Measurements from ENCODE around the gene TMEM25. TPM values are rescaled to one million over a fixed set of nuclear protein-coding genes. Genes with fewer than 3 reads are reported as not detected.
A peak's percentile ranks its signal among the peaks of the same experiment; 100 is the strongest.
"Not testable (repeated sequence)": the region's sequence is repeated elsewhere in the genome, so short reads cannot be mapped to it uniquely, and the experiment has no call there.

The TMEM25 gene
- total RNA-seq, 2 donors from 2014 or later: 8.2 to 14.9 TPM

GRCh38 chr11:118544010-118544646 is 13.1 kb downstream of the TMEM25 start:
- H3K4me3 Mint-ChIP-seq: no peak overlapping the region

GRCh38 chr11:118544647-118545010 is 13.6 kb downstream of the TMEM25 start:
- H3K4me3 Mint-ChIP-seq: no peak overlapping the region
- no peaks in the 10 kb centered on the region for H3K9me3 Mint-ChIP-seq
- no peaks in the 10 kb centered on the region for H3K4me1 Mint-ChIP-seq
- no peaks in the 10 kb centered on the region for H3K27me3 Mint-ChIP-seq
- ATAC-seq (replicated peaks): no peak
- peak overlapping the region; percentile 61 for H3K27ac Mint-ChIP-seq
- H3K36me3 Mint-ChIP-seq (ENCODE audit: low read depth): no peaks in the 10 kb centered on the region

More at GRCh38 chr11:118544010-118544646, 13.1 kb downstream of the TMEM25 start:
- H3K36me3 Mint-ChIP-seq (ENCODE audit: low read depth): no peaks in the 10 kb centered on the region
- H3K27ac Mint-ChIP-seq: no peak overlapping the region
- H3K9me3 Mint-ChIP-seq: no peaks in the 10 kb centered on the region
- no peaks in the 10 kb centered on the region for H3K27me3 Mint-ChIP-seq
- H3K4me1 Mint-ChIP-seq: no peaks in the 10 kb centered on the region
- no peak for ATAC-seq (replicated peaks)

- Mint-ChIP-seq H3K27ac (peak overlapping the region; percentile 61), H3K36me3 (ENCODE audit: low read depth) (peaks cover 4% of the 10 kb centered on the region), H3K4me1 (no peaks in the 10 kb centered on the region), H3K27me3 (no peaks in the 10 kb centered on the region), H3K9me3 (no peaks in the 10 kb centered on the region), H3K4me3 (no peak overlapping the region)
- ATAC-seq (replicated peaks): no peak
Measured at GRCh38 chr11:118545533-118545932, 14.5 kb downstream of the TMEM25 start.

- Mint-ChIP-seq H3K27me3 (no peaks in the 10 kb centered on the region), H3K4me3 (no peak overlapping the region), H3K4me1 (no peaks in the 10 kb centered on the region), H3K27ac (no peak overlapping the region), H3K36me3 (ENCODE audit: low read depth) (peaks cover 20% of the 10 kb centered on the region), H3K9me3 (no peaks in the 10 kb centered on the region)
- ATAC-seq (replicated peaks): no peak
Measured at GRCh38 chr11:118547132-118547531, 16.1 kb downstream of the TMEM25 start.

- no peak for ATAC-seq (replicated peaks)
- Mint-ChIP-seq H3K4me3 (no peak overlapping the region), H3K27me3 (no peaks in the 10 kb centered on the region), H3K27ac (no peak overlapping the region), H3K36me3 (ENCODE audit: low read depth) (peaks cover 50% of the 10 kb centered on the region), H3K9me3 (no peaks in the 10 kb centered on the region), H3K4me1 (no peaks in the 10 kb centered on the region)
Measured at GRCh38 chr11:118552341-118552740, 21.3 kb downstream of the TMEM25 start.

GRCh38 chr11:118560806-118561205 is 29.8 kb downstream of the TMEM25 start:
- Mint-ChIP-seq H3K4me3 (no peak overlapping the region), H3K9me3 (no peaks in the 10 kb centered on the region), H3K27me3 (no peaks in the 10 kb centered on the region), H3K36me3 (ENCODE audit: low read depth) (peaks cover 11% of the 10 kb centered on the region), H3K27ac (no peak overlapping the region), H3K4me1 (peaks cover 3% of the 10 kb centered on the region)
- ATAC-seq (replicated peaks): no peak

- peak overlapping the region; percentile 98 for H3K27ac Mint-ChIP-seq
- H3K9me3 Mint-ChIP-seq: no peaks in the 10 kb centered on the region
- ATAC-seq (replicated peaks): no peak
- H3K27me3 Mint-ChIP-seq: no peaks in the 10 kb centered on the region
- H3K4me1 Mint-ChIP-seq: peaks cover 4% of the 10 kb centered on the region
- peak overlapping the region; percentile 92 for H3K4me3 Mint-ChIP-seq
- no peaks in the 10 kb centered on the region for H3K36me3 Mint-ChIP-seq (ENCODE audit: low read depth)
Measured at GRCh38 chr11:118565051-118565450, 34.1 kb downstream of the TMEM25 start.

- Mint-ChIP-seq H3K27ac (no peak overlapping the region), H3K27me3 (no peaks in the 10 kb centered on the region), H3K9me3 (no peaks in the 10 kb centered on the region), H3K4me3 (no peak overlapping the region), H3K4me1 (peaks cover 17% of the 10 kb centered on the region), H3K36me3 (ENCODE audit: low read depth) (peaks cover 17% of the 10 kb centered on the region)
- no peak for ATAC-seq (replicated peaks)
Measured at GRCh38 chr11:118569670-118570069, 38.7 kb downstream of the TMEM25 start.

- Mint-ChIP-seq H3K9me3 (no peaks in the 10 kb centered on the region), H3K4me1 (peaks cover 23% of the 10 kb centered on the region), H3K27me3 (no peaks in the 10 kb centered on the region), H3K27ac (no peak overlapping the region), H3K36me3 (ENCODE audit: low read depth) (peaks cover 28% of the 10 kb centered on the region), H3K4me3 (peak overlapping the region; percentile 99)
- no peak for ATAC-seq (replicated peaks)
Measured at GRCh38 chr11:118570787-118571186, 39.8 kb downstream of the TMEM25 start.

- H3K4me1 Mint-ChIP-seq: peaks cover 25% of the 10 kb centered on the region
- peak overlapping the region; percentile 99 for H3K27ac Mint-ChIP-seq
- not testable (repeated sequence) for H3K27me3 Mint-ChIP-seq; H3K9me3 Mint-ChIP-seq; ATAC-seq (replicated peaks)
- H3K4me3 Mint-ChIP-seq: peak overlapping the region; percentile 99
- H3K36me3 Mint-ChIP-seq (ENCODE audit: low read depth): peaks cover 37% of the 10 kb centered on the region
Measured at GRCh38 chr11:118571701-118572060, 40.7 kb downstream of the TMEM25 start.

GRCh38 chr11:118572061-118572980 is 41.3 kb downstream of the TMEM25 start, which contains the start of gene ARCN1:
Gene ARCN1 (plus strand): TSS chr11:118572409. CDS start chr11:118572548, 139 bp downstream.
- Mint-ChIP-seq H3K36me3 (ENCODE audit: low read depth) (peaks cover 43% of the 10 kb centered on the region), H3K4me1 (peaks cover 27% of the 10 kb centered on the region), H3K27me3 (no peaks in the 10 kb centered on the region), H3K27ac (peak within 1 kb of the TSS; percentile 99), H3K9me3 (no peaks in the 10 kb centered on the region), H3K4me3 (peak within 1 kb of the TSS; percentile 99)
- peak; percentile 84 for ATAC-seq (replicated peaks)

- Mint-ChIP-seq H3K27me3 (no peaks in the 10 kb centered on the region), H3K36me3 (ENCODE audit: low read depth) (peaks cover 48% of the 10 kb centered on the region), H3K4me1 (peaks cover 31% of the 10 kb centered on the region), H3K4me3 (peak overlapping the region; percentile 99), H3K27ac (peak overlapping the region; percentile 99), H3K9me3 (no peaks in the 10 kb centered on the region)
- ATAC-seq (replicated peaks): peak; percentile 87
Measured at GRCh38 chr11:118572981-118573550, 42.1 kb downstream of the TMEM25 start.

GRCh38 chr11:118574636-118575035 is 43.6 kb downstream of the TMEM25 start:
- H3K4me1 Mint-ChIP-seq: peaks cover 31% of the 10 kb centered on the region
- H3K9me3 Mint-ChIP-seq: no peaks in the 10 kb centered on the region
- H3K36me3 Mint-ChIP-seq (ENCODE audit: low read depth): peaks cover 54% of the 10 kb centered on the region
- H3K4me3 Mint-ChIP-seq: peak overlapping the region; percentile 57
- no peaks in the 10 kb centered on the region for H3K27me3 Mint-ChIP-seq
- no peak overlapping the region for H3K27ac Mint-ChIP-seq
- no peak for ATAC-seq (replicated peaks)

- H3K27me3 Mint-ChIP-seq; ATAC-seq (replicated peaks); H3K4me3 Mint-ChIP-seq; H3K27ac Mint-ChIP-seq; H3K9me3 Mint-ChIP-seq: not testable (repeated sequence)
- Mint-ChIP-seq H3K36me3 (ENCODE audit: low read depth) (peaks cover 74% of the 10 kb centered on the region), H3K4me1 (peaks cover 23% of the 10 kb centered on the region)
Measured at GRCh38 chr11:118577995-118578394, 47.0 kb downstream of the TMEM25 start.
